Common myeloid progenitor, CD34-positive (primary cell): ENCODE measurements around the gene IQGAP2.

Experiments used
- CTCF ChIA-PET: fragments of 350-600 bp; sonication (Branson Sonifier 250); formaldehyde crosslinking; loops from one replicate; lab custom pipeline; 2021; ENCODE audit warnings: antibody characterized with exemption; lab: Charles Lee
- POLR2A ChIA-PET: fragments of 350-600 bp; sonication (Branson Sonifier 250); formaldehyde crosslinking; loops from one replicate; lab custom pipeline; 2021; ENCODE audit warnings: antibody characterized with exemption; lab: Charles Lee
- DNase-seq, 3 donors: peaks; one replicate each; pipeline versions ENCODE4 v3.0.0 to v3.0.0-alpha.2; 2013
- H3K27ac ChIP-seq, 2 experiments: 1 replicate in 1 of 2; 2 replicates in 1 of 2; pipeline ENCODE4 v1.7.0; 2013; ENCODE audit warnings: inconsistent platforms in 2 of 2, low read length in 2 of 2, mild to moderate bottlenecking in 2 of 2, low read depth in 1 of 2, moderate library complexity in 1 of 2; ENCODE audit not compliant: severe bottlenecking in 2 of 2, insufficient read depth in 1 of 2, poor library complexity in 1 of 2
- H3K27me3 ChIP-seq, 5 experiments: replicated peaks in 2 of 5; 1 replicate in 3 of 5; 2 replicates in 2 of 5; pipeline versions ENCODE4 v1.6.1 to v1.7.0; 2013; ENCODE audit warnings: low read length in 4 of 5, mild to moderate bottlenecking in 2 of 5, moderate library complexity in 2 of 5, inconsistent platforms in 1 of 5; ENCODE audit not compliant: insufficient read depth in 5 of 5, control insufficient read depth in 4 of 5
- H3K36me3 ChIP-seq, 4 experiments: 1 replicate in 2 of 4; 2 replicates in 2 of 4; pipeline versions ENCODE4 v1.6.1 to v1.7.0; 2013; ENCODE audit warnings: low read length in 3 of 4, control low read depth in 1 of 4, mild to moderate bottlenecking in 1 of 4; ENCODE audit not compliant: control insufficient read depth in 4 of 4, insufficient read depth in 4 of 4
- H3K4me1 ChIP-seq, 4 experiments: 1 replicate in 3 of 4; 2 replicates in 1 of 4; pipeline versions ENCODE4 v1.6.1 to v1.7.1; 2013; ENCODE audit warnings: low read length in 3 of 4, mild to moderate bottlenecking in 3 of 4, control low read depth in 1 of 4, inconsistent platforms in 1 of 4, moderate library complexity in 1 of 4; ENCODE audit not compliant: control insufficient read depth in 4 of 4, insufficient read depth in 4 of 4; ENCODE audit errors: control extremely low read depth in 1 of 4
- H3K4me3 ChIP-seq, 7 experiments: 1 replicate in 4 of 7; 2 replicates in 3 of 7; pipeline versions ENCODE4 v1.5.1 to v1.7.0; 2013; ENCODE audit warnings: mild to moderate bottlenecking in 7 of 7, low read length in 6 of 7, moderate library complexity in 6 of 7, inconsistent platforms in 2 of 7, low read depth in 2 of 7, control low read depth in 1 of 7; ENCODE audit not compliant: insufficient read depth in 4 of 7, control insufficient read depth in 1 of 7; ENCODE audit errors: extremely low read depth in 1 of 7
- H3K9me3 ChIP-seq, 5 experiments: 1 replicate in 4 of 5; 2 replicates in 1 of 5; pipeline versions ENCODE4 v1.6.1 to v1.7.1; 2013; ENCODE audit warnings: low read length in 4 of 5, mild to moderate bottlenecking in 2 of 5, inconsistent platforms in 1 of 5, low read depth in 1 of 5, moderate library complexity in 1 of 5; ENCODE audit not compliant: control insufficient read depth in 4 of 5, insufficient read depth in 2 of 5; ENCODE audit errors: control extremely low read depth in 1 of 5
- WGBS: methylation state at CpG from one replicate; pipeline ENCODE4 v1.1.5; 2013; ENCODE audit not compliant: insufficient coverage; 5-methylcytosine and 5-hydroxymethylcytosine counted together

Gene IQGAP2

DNA sequence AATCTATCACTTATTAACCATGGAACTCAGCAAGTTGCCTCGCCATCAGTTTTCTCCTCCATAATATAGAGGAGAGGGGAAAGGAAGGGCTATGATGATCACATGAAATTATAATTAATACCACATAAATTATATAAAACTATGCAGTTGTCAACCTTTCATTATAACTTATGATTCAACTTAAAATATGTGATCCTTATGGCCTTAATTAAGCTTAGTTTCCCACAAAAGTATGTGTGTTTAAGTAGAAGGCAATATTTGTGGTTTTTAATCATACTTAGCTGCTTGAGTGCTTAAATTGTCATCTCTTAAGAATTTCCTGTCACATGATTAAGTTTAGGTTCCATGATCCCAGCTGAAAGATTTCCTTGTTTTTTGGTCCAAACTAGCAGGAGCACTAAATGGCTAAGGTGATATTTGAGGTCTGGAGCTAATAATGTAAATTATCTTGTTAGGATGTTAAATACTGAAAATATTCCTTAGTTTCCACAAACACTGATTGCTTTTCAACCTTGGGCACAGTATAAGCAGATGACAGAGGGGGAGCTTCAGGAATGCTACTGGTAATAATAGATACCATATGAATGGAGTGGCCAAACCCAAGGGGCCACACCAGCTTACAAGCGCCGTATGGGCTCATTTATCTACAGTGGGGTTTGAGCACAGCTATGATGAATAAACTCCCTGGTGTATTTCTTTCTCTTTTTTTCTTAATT is 286.4 kb downstream of the IQGAP2 start:
- ChIA-PET CTCF (interaction anchor here (1.0 to 1.5 kb wide), 6 partner anchors 15 to 90 kb away, joined by 3 to 4 read pairs (median 3); no protein-coding TSS in a partner anchor), POLR2A (no interaction called here)

GRCh38 chr5:76690037-76690679 is 287.1 kb downstream of the IQGAP2 start:
- Histone ChIP-seq H3K4me1 (peaks cover 0 to 7% (median under 1%) of the 10 kb centered on the region in 4 experiments), H3K4me3 (no peak overlapping the region), H3K27me3 (no peaks in the 10 kb centered on the region), H3K36me3 (peaks cover 49 to 93% (median 62%) of the 10 kb centered on the region in 4 experiments), H3K9me3 (no peaks in the 10 kb centered on the region), H3K27ac (no peak overlapping the region)
- DNase-seq = no peak
- WGBS = 100% methylated on average over 2 of the region's 3 CpGs
- CTCF ChIA-PET = interaction anchor here (1.0 to 1.5 kb wide), 6 partner anchors 14 to 90 kb away, joined by 3 to 4 read pairs (median 3); no protein-coding TSS in a partner anchor
- POLR2A ChIA-PET = no interaction called here

More for the DNA sequence above, 286.4 kb downstream of the IQGAP2 start:
- no peak overlapping the region for H3K27ac ChIP-seq
- H3K4me3 ChIP-seq = no peak overlapping the region
- WGBS = no CpG with 5 or more reads among the region's 3 CpGs
- DNase-seq = no peak
- no peaks in the 10 kb centered on the region for H3K27me3 ChIP-seq
- H3K9me3 ChIP-seq = no peaks in the 10 kb centered on the region
- peaks cover 49 to 93% (median 63%) of the 10 kb centered on the region in 4 experiments for H3K36me3 ChIP-seq
- peaks cover 0 to 14% (median 3%) of the 10 kb centered on the region in 4 experiments for H3K4me1 ChIP-seq

DNA sequence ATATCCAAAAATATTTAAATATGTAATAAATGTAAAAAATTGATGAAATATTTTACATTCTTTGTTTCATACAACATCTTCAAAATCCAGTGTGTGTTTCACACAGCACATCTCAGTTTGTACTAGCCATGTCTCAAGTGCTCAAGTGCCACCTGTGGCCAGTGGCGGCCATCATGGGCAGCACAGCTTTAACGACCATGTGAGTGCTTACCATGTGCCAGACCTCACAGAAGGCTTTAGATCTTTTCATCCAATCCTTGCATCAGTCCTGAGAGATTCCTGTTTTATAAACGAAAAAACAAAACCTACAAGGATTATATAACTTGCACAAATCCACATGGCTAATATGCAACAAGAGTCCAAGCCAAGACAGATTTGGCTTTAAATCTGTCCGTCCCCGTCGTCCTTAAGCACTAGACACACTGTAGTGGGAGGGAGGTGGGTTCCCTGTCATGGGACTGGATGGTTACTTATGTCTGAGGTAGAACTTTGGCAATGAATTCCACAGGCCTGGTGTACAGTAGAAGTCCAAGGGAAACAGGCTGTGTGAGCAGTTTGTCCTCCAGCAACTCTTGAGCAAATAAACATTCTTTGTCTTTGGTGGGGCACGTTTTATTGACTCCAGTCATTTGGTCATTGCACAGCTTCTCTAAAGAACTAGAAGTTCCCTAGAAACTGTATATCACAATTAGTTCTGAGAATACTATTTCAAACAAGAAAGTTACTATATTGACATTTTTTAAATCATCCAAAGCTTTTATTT is 287.8 kb downstream of the IQGAP2 start:
- ChIA-PET CTCF (interaction anchor here (1.3 to 1.5 kb wide), 2 partner anchors 24 to 91 kb away, joined by 3 to 4 read pairs; no protein-coding TSS in a partner anchor), POLR2A (no interaction called here)
- H3K4me1 ChIP-seq = peaks cover 0 to 6% (median 0%) of the 10 kb centered on the region in 4 experiments
- H3K4me3 ChIP-seq = no peak overlapping the region
- WGBS = 97% methylated on average over 6 of the region's 7 CpGs
- H3K9me3 ChIP-seq = no peaks in the 10 kb centered on the region
- peaks cover 47 to 91% (median 60%) of the 10 kb centered on the region in 4 experiments for H3K36me3 ChIP-seq
- H3K27me3 ChIP-seq = no peaks in the 10 kb centered on the region
- H3K27ac ChIP-seq = no peak overlapping the region
- no peak for DNase-seq

GRCh38 chr5:76691467-76692273 is 288.6 kb downstream of the IQGAP2 start:
- Histone ChIP-seq H3K9me3 (no peaks in the 10 kb centered on the region), H3K4me1 (peaks cover 0 to 11% (median 1%) of the 10 kb centered on the region in 4 experiments), H3K36me3 (peaks cover 46 to 89% (median 59%) of the 10 kb centered on the region in 4 experiments), H3K27ac (peak overlapping the region in 1 of 2 experiments; percentile 7), H3K27me3 (no peaks in the 10 kb centered on the region), H3K4me3 (no peak overlapping the region)
- POLR2A ChIA-PET = no interaction called here
- CTCF ChIA-PET = interaction anchor here (1.6 kb wide), 1 partner anchor 15 kb away, joined by 4 read pairs; no protein-coding TSS in a partner anchor
- no peak for DNase-seq
- 67% methylated on average over 4 of the region's 5 CpGs for whole genome bisulfite sequencing

- H3K4me3 ChIP-seq = no peak overlapping the region
- H3K27ac ChIP-seq = peak overlapping the region in 1 of 2 experiments; percentile 7
- ChIA-PET CTCF (interaction anchor here (0.7 to 1.6 kb wide), 3 partner anchors 15 to 52 kb away, joined by 4 to 5 read pairs (median 4); no protein-coding TSS in a partner anchor), POLR2A (interaction anchor here (0.6 kb wide), 1 partner anchor 164 kb away, joined by 3 read pairs; no protein-coding TSS in a partner anchor)
- peaks cover 0 to 11% (median 1%) of the 10 kb centered on the region in 4 experiments for H3K4me1 ChIP-seq
- H3K36me3 ChIP-seq = peaks cover 42 to 84% (median 54%) of the 10 kb centered on the region in 4 experiments
- no peaks in the 10 kb centered on the region for H3K9me3 ChIP-seq
- H3K27me3 ChIP-seq = no peaks in the 10 kb centered on the region
- WGBS = 100% methylated on average over 3 of the region's 6 CpGs
- no peak for DNase-seq
These were observed 289.1 kb downstream of the IQGAP2 start for GRCh38 chr5:76692274-76692540.

- Histone ChIP-seq H3K4me1 (peaks cover 0 to 11% (median 1%) of the 10 kb centered on the region in 4 experiments), H3K27me3 (no peaks in the 10 kb centered on the region), H3K36me3 (peaks cover 39 to 83% (median 54%) of the 10 kb centered on the region in 4 experiments), H3K4me3 (no peak overlapping the region), H3K9me3 (no peaks in the 10 kb centered on the region), H3K27ac (no peak overlapping the region)
- 100% methylated on average over 1 of the region's 3 CpGs for WGBS
- ChIA-PET CTCF (interaction anchor here (0.7 to 1.9 kb wide), 6 partner anchors 13 to 83 kb away, joined by 3 to 6 read pairs (median 4); no protein-coding TSS in a partner anchor), POLR2A (interaction anchor here (0.6 kb wide), 1 partner anchor 163 kb away, joined by 3 read pairs; no protein-coding TSS in a partner anchor)
- DNase-seq = no peak
These were observed 289.6 kb downstream of the IQGAP2 start for GRCh38 chr5:76692651-76693050.
